ENCODE measurements around the gene MED14. TPM values are rescaled to one million over a fixed set of nuclear protein-coding genes. Genes with fewer than 3 reads are reported as not detected.

The MED14 gene
- total and polyA plus RNA-seq, 2 of the 8 experiments (the other 6 are each of a cell fraction or from before 2014, with no cell fraction given): 79.7 to 117 TPM

- Histone ChIP-seq H3K4me3 (ENCODE audit: extremely low read depth in 1 of 4, insufficient read depth in 2 of 4, low read depth in 3 of 4, low read length in 4 of 4) (no peak overlapping the region), H3K79me2 (ENCODE audit: control insufficient read depth in 1 of 2, insufficient read depth in 2 of 2, low read length in 2 of 2) (no peaks in the 10 kb centered on the region), H3K27ac (ENCODE audit: low read depth, low read length) (no peak overlapping the region), H3K27me3 (replicated peaks in 1 of 4; ENCODE audit: control insufficient read depth in 3 of 4, extremely low read depth in 1 of 4, insufficient read depth in 3 of 4, low read length in 3 of 4) (no peaks in the 10 kb centered on the region), H2AFZ (ENCODE audit: low read length) (no peak overlapping the region), H2BK20ac (ENCODE audit: low read length) (no peak overlapping the region), H3K23me2 (ENCODE audit: low read depth, low read length) (no peaks in the 10 kb centered on the region), H4K20me1 (replicated peaks in 1 of 2; ENCODE audit: control insufficient read depth in 1 of 2, insufficient read depth in 2 of 2, low read length in 2 of 2) (no peaks in the 10 kb centered on the region), H3K4me1 (replicated peaks in 1 of 4; ENCODE audit: control insufficient read depth in 3 of 4, insufficient read depth in 4 of 4, low read length in 3 of 4) (no peaks in the 10 kb centered on the region), H3K14ac (ENCODE audit: insufficient read length) (no peak overlapping the region), H3K4ac (replicated peaks; ENCODE audit: insufficient read length, low read depth, low read length) (no peak overlapping the region), H3K4me2 (ENCODE audit: insufficient read depth in 1 of 2, low read depth in 2 of 2, low read length in 2 of 2) (no peak overlapping the region), H4K8ac (ENCODE audit: extremely low read depth, insufficient read depth, low read length) (no peak overlapping the region), H3K79me1 (ENCODE audit: low read depth, low read length) (no peaks in the 10 kb centered on the region), H4K91ac (replicated peaks; ENCODE audit: insufficient read length, low read length) (no peak overlapping the region), H4K5ac (ENCODE audit: insufficient read length, low read depth, low read length) (no peak overlapping the region), H2AK5ac (ENCODE audit: low read depth, low read length) (no peak overlapping the region), H3K9ac (replicated peaks in 1 of 4; ENCODE audit: extremely low read depth in 1 of 4, low read depth in 3 of 4, low read length in 3 of 4) (no peak overlapping the region), H3K9me3 (ENCODE audit: insufficient read depth in 2 of 2, low read depth in 1 of 2, low read length in 1 of 2) (no peaks in the 10 kb centered on the region), H2BK5ac (ENCODE audit: low read depth, low read length) (no peak overlapping the region), H3K36me3 (ENCODE audit: control insufficient read depth in 2 of 4, insufficient read depth in 4 of 4, low read length in 3 of 4) (no peaks in the 10 kb centered on the region), H2BK120ac (replicated peaks; ENCODE audit: low read depth, low read length) (no peak overlapping the region), H3K56ac (replicated peaks; ENCODE audit: insufficient read length, low read depth, low read length) (no peak overlapping the region), H2BK12ac (ENCODE audit: low read depth, low read length) (no peak overlapping the region), H3K23ac (ENCODE audit: insufficient read length) (no peak overlapping the region), H3K18ac (ENCODE audit: extremely low read depth, low read length) (no peak overlapping the region), H2BK15ac (ENCODE audit: low read length) (no peak overlapping the region)
- WGBS, 2 experiments (ENCODE audit: extremely low coverage in 1 of 2, insufficient coverage in 1 of 2, insufficient read length in 1 of 2, insufficient replicate concordance in 2 of 2, low coverage in 1 of 2, low lambda C conversion rate in 2 of 2, missing lambda C conversion rate in 1 of 2): 92% methylated on average over 4 of the region's 4 CpGs; no CpG with 5 or more reads in 1 of the 2 experiments
- no peak for DNase-seq (ENCODE audit: low read depth in 1 of 2, low spot score in 2 of 2)
- POLR2A ChIA-PET (ENCODE audit: partially characterized antibody): no interaction called here
- FAIRE-seq: peak; percentile 58
- CTCF ChIA-PET (ENCODE audit: partially characterized antibody): no interaction called here
- TF ChIP-seq CEBPB (IDR thresholded peaks at IDR 0.05; ENCODE audit: low read depth, low read length) (no peak), SAP30 (IDR thresholded peaks at IDR 0.05; ENCODE audit: insufficient read depth, insufficient replicate concordance, low read length) (no peak), NRF1 (IDR thresholded peaks at IDR 0.05; ENCODE audit: low read depth, low read length) (no peak), TAF7 (optimal IDR thresholded peaks at IDR 0.05; ENCODE audit: borderline replicate concordance, low read depth, low read length) (no peak), CTBP2 (IDR thresholded peaks at IDR 0.05; ENCODE audit: borderline replicate concordance, insufficient read depth, insufficient read length, low read length) (no peak), CREB1 (IDR thresholded peaks at IDR 0.05) (no peak), CBX5 (IDR thresholded peaks at IDR 0.05; ENCODE audit: low read depth, low read length) (no peak), USF2 (IDR thresholded peaks at IDR 0.05; ENCODE audit: low read length) (no peak), CTCF (IDR thresholded peaks at IDR 0.05; ENCODE audit: control extremely low read depth in 1 of 3, insufficient read depth in 1 of 3, low read depth in 1 of 3, low read length in 3 of 3) (no peak)
These were observed 43.7 kb upstream of the MED14 start for GRCh38 chrX:40778861-40779575.
